ENCODE measurements around the gene AMFR. TPM values are rescaled to one million over a fixed set of nuclear protein-coding genes. Genes with fewer than 3 reads are reported as not detected.

The AMFR gene
- total RNA-seq, 1 experiment from 2014 or later, result 25.6 TPM

DNA sequence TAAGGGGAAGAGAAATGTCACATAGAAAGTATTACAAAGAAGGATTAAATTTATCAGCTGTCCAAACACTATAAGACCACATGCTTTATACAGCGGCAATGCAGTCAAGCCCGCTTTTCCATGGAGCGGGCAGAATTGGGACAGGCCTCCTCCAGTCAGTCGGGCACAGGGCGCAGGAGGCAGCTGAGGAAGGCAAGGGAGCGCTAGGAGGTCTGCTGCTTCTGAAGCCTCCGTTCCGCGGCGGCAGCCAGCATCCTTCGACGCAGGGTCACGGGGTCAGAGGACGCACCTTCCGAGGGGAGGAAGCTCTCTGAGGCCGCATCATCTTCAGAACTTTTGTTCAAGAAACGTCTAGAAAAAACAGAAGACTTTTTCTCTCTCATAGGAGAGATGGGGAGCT, 62.6 kb downstream of the AMFR start:
- DNase-seq, result no peak

More for the DNA sequence above, 62.6 kb downstream of the AMFR start:
- H3K4me2 ChIP-seq (ENCODE audit: insufficient read depth, insufficient read length, low read length), result no peak overlapping the region
- Mint-ChIP-seq H3K27me3 (ENCODE audit: low read depth) (no peaks in the 10 kb centered on the region), H3K4me3 (no peak overlapping the region), H3K27ac (no peak overlapping the region), H3K9me3 (no peaks in the 10 kb centered on the region), H3K4me1 (peaks cover 7 to 19% of the 10 kb centered on the region in 2 experiments), H3K36me3 (ENCODE audit: insufficient read depth in 1 of 3, low read depth in 3 of 3) (peaks cover 10 to 16% (median 12%) of the 10 kb centered on the region in 3 experiments; a peak in 6 of 7 replicates)
- H3K9ac ChIP-seq (ENCODE audit: extremely low read depth, insufficient read length, low read length), result no peak overlapping the region
- H2BK12ac ChIP-seq (ENCODE audit: insufficient read length, low read depth, low read length), result no peak overlapping the region
- H4K5ac ChIP-seq (ENCODE audit: insufficient read length, low read depth, low read length), result no peak overlapping the region
- WGBS (ENCODE audit: extremely low coverage, insufficient read length, low lambda C conversion rate), result no CpG with 5 or more reads among the region's 17 CpGs
- H2BK15ac ChIP-seq (ENCODE audit: low read depth, low read length), result no peak overlapping the region
- no peaks in the 10 kb centered on the region for H3K79me1 ChIP-seq (ENCODE audit: insufficient read depth, low read depth, low read length, poor library complexity, severe bottlenecking)
- TF ChIP-seq CTCF (conservative IDR thresholded peaks at IDR 0.05), result no peak
- H3T11ph ChIP-seq (ENCODE audit: low read length), result no peak overlapping the region
- H2AK5ac ChIP-seq (ENCODE audit: insufficient read length, low read length), result no peak overlapping the region
- H4K91ac ChIP-seq (ENCODE audit: insufficient read length, low read depth, low read length), result no peak overlapping the region
- no peaks in the 10 kb centered on the region; the same call in 1 of the 2 replicates for H3K4me1 ChIP-seq (ENCODE audit: insufficient read depth, low read length)
- H3K14ac ChIP-seq (ENCODE audit: insufficient read depth, low read length), result no peak overlapping the region
- H3K56ac ChIP-seq (ENCODE audit: insufficient read length, low read depth, low read length), result no peak overlapping the region
- H3K18ac ChIP-seq (ENCODE audit: insufficient read length, low read depth, low read length), result no peak overlapping the region
- no peak overlapping the region for H3K4ac ChIP-seq (ENCODE audit: low read depth, low read length)
- H2BK20ac ChIP-seq (ENCODE audit: low read depth, low read length, poor library complexity, severe bottlenecking), result no peak overlapping the region
- H2BK5ac ChIP-seq (ENCODE audit: insufficient read length, low read length), result no peak overlapping the region
- H2AFZ ChIP-seq (ENCODE audit: low read length), result no peak overlapping the region
- no peaks in the 10 kb centered on the region for H3K79me2 ChIP-seq (ENCODE audit: insufficient read depth, low read length)
- no peak overlapping the region for H4K8ac ChIP-seq (replicated peaks; ENCODE audit: insufficient read length, low read depth, low read length)
- H3K9me3 ChIP-seq (ENCODE audit: control insufficient read depth, low read depth, low read length), result no peaks in the 10 kb centered on the region
- no peaks in the 10 kb centered on the region for H3K23me2 ChIP-seq (ENCODE audit: insufficient read length, low read depth, low read length, poor library complexity, severe bottlenecking)
- H2BK120ac ChIP-seq (ENCODE audit: low read depth, low read length, poor library complexity, severe bottlenecking), result no peak overlapping the region
- H4K20me1 ChIP-seq (ENCODE audit: control insufficient read depth, insufficient read depth, insufficient read length), result no peaks in the 10 kb centered on the region
- no peak overlapping the region for H3K27ac ChIP-seq (ENCODE audit: insufficient read length, low read depth, low read length)
- no peak overlapping the region for H3K23ac ChIP-seq (ENCODE audit: insufficient read length, low read depth, low read length)
- no peaks in the 10 kb centered on the region for H3K27me3 ChIP-seq (ENCODE audit: insufficient read depth, low read length)
